ENCODE measurements around the gene ERC1.

GRCh38 chr12:1184402-1184801 lies 193.4 kb downstream of the ERC1 start:
- no peak for TF ChIP-seq CTCF (IDR thresholded peaks at IDR 0.05)
- TF ChIP-seq POLR2AphosphoS5 (IDR thresholded peaks at IDR 0.05; ENCODE audit: low read depth, low read length), result no peak
- TF ChIP-seq SIN3A (IDR thresholded peaks at IDR 0.05; ENCODE audit: borderline replicate concordance, insufficient read depth, low read depth, low read length), result no peak
